ENCODE data around the gene UNC5C. TPM values are rescaled to one million over a fixed set of nuclear protein-coding genes. Genes with fewer than 3 reads are reported as not detected.

The UNC5C gene
- total RNA-seq, 2 donors from 2014 or later = 0.52 to 2.0 TPM

GRCh38 chr4:95158626-95159025, 390.1 kb downstream of the UNC5C start:
- no peak overlapping the region for H3K4me3 ChIP-seq
- H3K27me3 ChIP-seq = no peaks in the 10 kb centered on the region
- ATAC-seq (peak; percentile 76), DNase-seq (peak; percentile 44 to 80 (median 74))
- peak overlapping the region in 1 of 4 donors; percentile 34 for H3K27ac ChIP-seq
- no peak for TF ChIP-seq POLR2A (IDR thresholded peaks at IDR 0.05)
- no peak for TF ChIP-seq CTCF (IDR thresholded peaks at IDR 0.05)
- H3K9me3 ChIP-seq = no peaks in the 10 kb centered on the region
- intact Hi-C loops (cut with DNase I) = no loop called here
- 22 to 33% methylated on average over 2 of the region's 2 CpGs for WGBS, 2 donors
- no peaks in the 10 kb centered on the region for H3K36me3 ChIP-seq (replicated peaks in 1 of 2; ENCODE audit: insufficient read depth in 1 of 2, low read depth in 2 of 2)
- peaks cover 4% of the 10 kb centered on the region for H3K4me1 ChIP-seq

DNA sequence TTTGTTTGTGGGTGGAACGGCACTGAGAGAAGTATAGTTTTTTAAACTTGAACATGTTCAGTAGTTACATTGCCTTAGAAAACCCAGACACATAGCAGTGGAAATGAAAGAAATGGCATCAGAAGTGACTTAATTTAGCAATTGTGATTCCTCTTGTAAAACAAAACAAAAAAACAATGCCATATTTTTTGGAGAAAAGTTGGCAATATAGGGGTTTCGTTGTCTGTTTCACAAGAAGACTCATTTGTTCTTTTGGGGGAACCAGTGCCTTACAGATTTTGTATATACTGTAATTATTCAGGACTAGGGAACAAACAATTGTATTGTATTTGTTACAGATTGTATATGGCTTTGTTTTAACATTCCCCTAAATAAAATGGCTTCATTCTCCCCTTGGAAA, 390.7 kb downstream of the UNC5C start:
- DNase-seq = no peak
- Histone ChIP-seq H3K4me1 (peaks cover 4% of the 10 kb centered on the region), H3K36me3 (replicated peaks in 1 of 2; ENCODE audit: insufficient read depth in 1 of 2, low read depth in 2 of 2) (no peaks in the 10 kb centered on the region), H3K27ac (no peak overlapping the region), H3K27me3 (no peaks in the 10 kb centered on the region), H3K9me3 (no peaks in the 10 kb centered on the region), H3K4me3 (no peak overlapping the region)
- WGBS, 2 donors = 88 to 94% methylated on average over 2 of the region's 2 CpGs
- no peak for ATAC-seq
- TF ChIP-seq CTCF (IDR thresholded peaks at IDR 0.05) (no peak), POLR2A (IDR thresholded peaks at IDR 0.05) (no peak)
- intact Hi-C loops (cut with DNase I) = no loop called here

- no peaks in the 10 kb centered on the region for H3K9me3 ChIP-seq
- H3K4me1 ChIP-seq = peaks cover 4% of the 10 kb centered on the region
- no peak overlapping the region for H3K4me3 ChIP-seq
- no peak overlapping the region for H3K27ac ChIP-seq
- ATAC-seq (no peak), DNase-seq (no peak)
- intact Hi-C loops (cut with DNase I) = no loop called here
- H3K36me3 ChIP-seq (replicated peaks in 1 of 2; ENCODE audit: insufficient read depth in 1 of 2, low read depth in 2 of 2) = no peaks in the 10 kb centered on the region
- TF ChIP-seq POLR2A (IDR thresholded peaks at IDR 0.05) (no peak), CTCF (IDR thresholded peaks at IDR 0.05) (no peak)
- H3K27me3 ChIP-seq = no peaks in the 10 kb centered on the region
Observed at GRCh38 chr4:95157596-95157995, 391.2 kb downstream of the UNC5C start.

GRCh38 chr4:95156452-95156765, 392.4 kb downstream of the UNC5C start:
- intact Hi-C loops (cut with DNase I) = no loop called here
- Histone ChIP-seq H3K9me3 (no peaks in the 10 kb centered on the region), H3K27ac (no peak overlapping the region), H3K27me3 (no peaks in the 10 kb centered on the region), H3K4me1 (peaks cover 4% of the 10 kb centered on the region), H3K36me3 (replicated peaks in 1 of 2; ENCODE audit: insufficient read depth in 1 of 2, low read depth in 2 of 2) (no peaks in the 10 kb centered on the region), H3K4me3 (no peak overlapping the region)
- 33 to 39% methylated on average over 3 of the region's 3 CpGs for WGBS, 2 donors
- DNase-seq = no peak
- TF ChIP-seq CTCF (IDR thresholded peaks at IDR 0.05) (no peak), POLR2A (IDR thresholded peaks at IDR 0.05) (no peak)
- ATAC-seq = no peak

GRCh38 chr4:95155759-95156451, 392.9 kb downstream of the UNC5C start:
- no peaks in the 10 kb centered on the region for H3K27me3 ChIP-seq
- intact Hi-C loops (cut with DNase I) = no loop called here
- peak; percentile 24 for ATAC-seq
- no peak for DNase-seq
- no peaks in the 10 kb centered on the region for H3K36me3 ChIP-seq (replicated peaks in 1 of 2; ENCODE audit: insufficient read depth in 1 of 2, low read depth in 2 of 2)
- peaks cover 4% of the 10 kb centered on the region for H3K4me1 ChIP-seq
- H3K4me3 ChIP-seq = no peak overlapping the region
- 66 to 73% methylated on average over 2 of the region's 2 CpGs for WGBS, 2 donors
- no peaks in the 10 kb centered on the region for H3K9me3 ChIP-seq
- TF ChIP-seq POLR2A (IDR thresholded peaks at IDR 0.05) (no peak), CTCF (IDR thresholded peaks at IDR 0.05) (peak; percentile 6 to 57 (median 51))
- H3K27ac ChIP-seq = no peak overlapping the region
